H9 (cell line): ENCODE data around the gene YIPF2. TPM values are rescaled to one million over a fixed set of nuclear protein-coding genes. Genes with fewer than 3 reads are reported as not detected.

Source experiments
- DNase-seq: peaks from one replicate; pipeline ENCODE4 v3.0.0-alpha.2; 2017
- H2AFZ ChIP-seq: one replicate; pipeline ENCODE4 v1.6.1; 2013; ENCODE audit warnings: mild to moderate bottlenecking, low read length, control low read depth, moderate library complexity
- H2AK5ac ChIP-seq: 2 replicates; pipeline ENCODE4 v1.6.1; 2013; ENCODE audit warnings: low read length, control low read depth, mixed read lengths; ENCODE audit not compliant: insufficient read length
- H2BK120ac ChIP-seq: one replicate; pipeline ENCODE4 v1.6.1; 2013; ENCODE audit warnings: low read depth, mild to moderate bottlenecking, low read length, control low read depth, inconsistent platforms; ENCODE audit not compliant: poor library complexity, severe bottlenecking
- H2BK12ac ChIP-seq: 2 replicates; pipeline ENCODE4 v1.6.1; 2013; ENCODE audit warnings: low read length, control low read depth, mixed read lengths, low read depth; ENCODE audit not compliant: insufficient read length
- H2BK15ac ChIP-seq: 2 replicates; pipeline ENCODE4 v1.6.1; 2013; ENCODE audit warnings: low read depth, low read length, control low read depth
- H2BK20ac ChIP-seq: one replicate; pipeline ENCODE4 v1.6.1; 2013; ENCODE audit warnings: low read depth, mild to moderate bottlenecking, low read length, control low read depth, inconsistent platforms; ENCODE audit not compliant: poor library complexity, severe bottlenecking
- H2BK5ac ChIP-seq: 2 replicates; pipeline ENCODE4 v1.6.1; 2013; ENCODE audit warnings: low read length, control low read depth, mixed read lengths; ENCODE audit not compliant: insufficient read length
- H3K14ac ChIP-seq: 2 replicates; pipeline ENCODE4 v1.6.1; 2013; ENCODE audit warnings: low read length, control low read depth; ENCODE audit not compliant: insufficient read depth
- H3K18ac ChIP-seq: 2 replicates; pipeline ENCODE4 v1.6.1; 2013; ENCODE audit warnings: low read depth, mild to moderate bottlenecking, mixed read lengths, low read length, control low read depth; ENCODE audit not compliant: insufficient read length
- H3K23ac ChIP-seq: 2 replicates; pipeline ENCODE4 v1.6.1; 2013; ENCODE audit warnings: low read length, control low read depth, mixed read lengths, low read depth; ENCODE audit not compliant: insufficient read length
- H3K23me2 ChIP-seq: 2 replicates; pipeline ENCODE4 v1.6.1; 2013; ENCODE audit warnings: low read depth, mild to moderate bottlenecking, mixed read lengths, low read length, control low read depth; ENCODE audit not compliant: insufficient read length, poor library complexity, severe bottlenecking
- H3K27ac ChIP-seq: 2 replicates; pipeline ENCODE4 v1.5.1; 2013; ENCODE audit warnings: low read length, control low read depth, mixed read lengths, low read depth; ENCODE audit not compliant: insufficient read length
- H3K27me3 ChIP-seq: 2 replicates; pipeline ENCODE4 v1.6.1; 2013; ENCODE audit warnings: low read length, control low read depth, inconsistent platforms; ENCODE audit not compliant: insufficient read depth
- H3K4ac ChIP-seq: 2 replicates; pipeline ENCODE4 v1.6.1; 2013; ENCODE audit warnings: low read depth, mild to moderate bottlenecking, control low read depth, inconsistent platforms, low read length, moderate library complexity
- H3K4me1 ChIP-seq: 2 replicates; pipeline ENCODE4 v1.6.1; 2013; ENCODE audit warnings: low read length, control low read depth, inconsistent platforms; ENCODE audit not compliant: insufficient read depth
- H3K4me2 ChIP-seq: 2 replicates; pipeline ENCODE4 v1.6.1; 2013; ENCODE audit warnings: low read length, control low read depth, mixed read lengths; ENCODE audit not compliant: insufficient read length, insufficient read depth
- H3K56ac ChIP-seq: 2 replicates; pipeline ENCODE4 v1.6.1; 2013; ENCODE audit warnings: low read depth, mild to moderate bottlenecking, mixed read lengths, low read length, control low read depth; ENCODE audit not compliant: insufficient read length
- H3K79me1 ChIP-seq: 2 replicates; pipeline ENCODE4 v1.6.1; 2013; ENCODE audit warnings: low read depth, mild to moderate bottlenecking, moderate library complexity, low read length, control low read depth, inconsistent platforms; ENCODE audit not compliant: insufficient read depth, poor library complexity, severe bottlenecking
- H3K79me2 ChIP-seq: 2 replicates; pipeline ENCODE4 v1.6.1; 2013; ENCODE audit warnings: low read length, control low read depth, inconsistent platforms; ENCODE audit not compliant: insufficient read depth
- H3K9ac ChIP-seq: 2 replicates; pipeline ENCODE4 v1.6.1; 2013; ENCODE audit warnings: low read length, control low read depth, mixed read lengths; ENCODE audit not compliant: insufficient read length; ENCODE audit errors: extremely low read depth
- H3K9me3 ChIP-seq: one replicate; pipeline ENCODE4 v1.6.1; 2013; ENCODE audit warnings: low read depth, low read length, inconsistent platforms; ENCODE audit not compliant: control insufficient read depth
- H3T11ph ChIP-seq: one replicate; pipeline ENCODE4 v1.6.1; 2013; ENCODE audit warnings: mild to moderate bottlenecking, low read length, control low read depth, inconsistent platforms
- H4K20me1 ChIP-seq: one replicate; pipeline ENCODE4 v1.6.1; 2013; ENCODE audit not compliant: control insufficient read depth, insufficient read length, insufficient read depth
- H4K5ac ChIP-seq: 2 replicates; pipeline ENCODE4 v1.6.1; 2013; ENCODE audit warnings: low read depth, mild to moderate bottlenecking, mixed read lengths, low read length, control low read depth; ENCODE audit not compliant: insufficient read length
- H4K8ac ChIP-seq: replicated peaks from 2 replicates; pipeline ENCODE4 v1.6.1; 2013; ENCODE audit warnings: low read length, control low read depth, mixed read lengths, low read depth; ENCODE audit not compliant: insufficient read length
- H4K91ac ChIP-seq: 2 replicates; pipeline ENCODE4 v1.6.1; 2013; ENCODE audit warnings: low read depth, mild to moderate bottlenecking, moderate library complexity, mixed read lengths, low read length, control low read depth; ENCODE audit not compliant: insufficient read length
- H3K27ac Mint-ChIP-seq, 3 experiments: 2 replicates in 2 of 3; 3 replicates in 1 of 3; pipeline ENCODE4 v1.8.0; 2020 to 2021; ENCODE audit warnings: mixed read lengths in 3 of 3, mild to moderate bottlenecking in 1 of 3, moderate library complexity in 1 of 3
- H3K27me3 Mint-ChIP-seq: 2 replicates; pipeline ENCODE4 v1.8.0; 2021; ENCODE audit warnings: low read depth, mild to moderate bottlenecking, moderate library complexity, mixed read lengths
- H3K36me3 Mint-ChIP-seq, 3 experiments: 2 replicates in 2 of 3; 3 replicates in 1 of 3; pipeline ENCODE4 v1.8.0; 2020 to 2021; ENCODE audit warnings: low read depth in 3 of 3, mixed read lengths in 3 of 3; ENCODE audit not compliant: insufficient read depth in 1 of 3
- H3K4me1 Mint-ChIP-seq, 2 experiments: 2 replicates each; pipeline ENCODE4 v1.8.0; 2020; ENCODE audit warnings: mixed read lengths in 2 of 2
- H3K4me3 Mint-ChIP-seq, 2 experiments: 2 replicates in 1 of 2; 3 replicates in 1 of 2; pipeline ENCODE4 v1.8.0; 2020 to 2021; ENCODE audit warnings: mild to moderate bottlenecking in 2 of 2, mixed read lengths in 2 of 2, moderate library complexity in 1 of 2
- H3K9me3 Mint-ChIP-seq, 2 experiments: 2 replicates in 1 of 2; 3 replicates in 1 of 2; pipeline ENCODE4 v1.8.0; 2020; ENCODE audit warnings: mild to moderate bottlenecking in 2 of 2, mixed read lengths in 2 of 2, moderate library complexity in 1 of 2
- CTCF ChIP-seq: fragments of 200-600 bp; sonication (generic); conservative IDR thresholded peaks from 3 replicates; pipeline ENCODE4 v1.8.0; 2021; ENCODE audit warnings: antibody characterized with exemption, mild to moderate bottlenecking
- WGBS: extraction: QIAGEN DNeasy Blood & Tissue Kit; methylation state at CpG from one replicate; pipeline ENCODE4 v1.1.7; 2013; ENCODE audit warnings: missing lambda C conversion rate, low lambda C conversion rate, mixed read lengths; ENCODE audit not compliant: insufficient read length; ENCODE audit errors: extremely low coverage; 5-methylcytosine and 5-hydroxymethylcytosine counted together
- total RNA-seq: library from RNA; stranded (reverse); gene quantifications from 2 replicates; pipeline ENCODE4 v1.2.1, GENCODE V29; 2021

YIPF2 gene
- total RNA-seq, 1 experiment from 2014 or later = 58.2 TPM

- TF ChIP-seq CTCF = no peak
- peak overlapping the region in 2 of 3 experiments; percentile 51 to 68; a peak in 2 of 7 replicates for H3K27ac Mint-ChIP-seq
- no CpG with 5 or more reads among the region's 31 CpGs for WGBS
Observed at GRCh38 chr19:10911579-10912363, 16.7 kb downstream of the YIPF2 start.

More at GRCh38 chr19:10911579-10912363, 16.7 kb downstream of the YIPF2 start:
- Histone ChIP-seq H3K79me1 (no peaks in the 10 kb centered on the region), H2BK5ac (no peak overlapping the region), H3K9me3 (no peaks in the 10 kb centered on the region), H3K79me2 (no peaks in the 10 kb centered on the region), H3K56ac (no peak overlapping the region), H3K23me2 (no peaks in the 10 kb centered on the region), H3K14ac (no peak overlapping the region), H2BK120ac (no peak overlapping the region), H3K4me2 (no peak overlapping the region), H4K91ac (no peak overlapping the region), H3K4me1 (no peaks in the 10 kb centered on the region), H3K27me3 (no peaks in the 10 kb centered on the region), H4K20me1 (no peaks in the 10 kb centered on the region), H2BK20ac (no peak overlapping the region), H2BK12ac (no peak overlapping the region), H3T11ph (no peak overlapping the region), H2BK15ac (no peak overlapping the region), H2AFZ (no peak overlapping the region), H3K18ac (no peak overlapping the region), H4K8ac (no peak overlapping the region), H3K23ac (no peak overlapping the region), H4K5ac (no peak overlapping the region), H3K27ac (no peak overlapping the region), H2AK5ac (no peak overlapping the region), H3K4ac (no peak overlapping the region), H3K9ac (no peak overlapping the region)
- Mint-ChIP-seq H3K27me3 (no peaks in the 10 kb centered on the region), H3K4me1 (no peaks in the 10 kb centered on the region), H3K9me3 (no peaks in the 10 kb centered on the region), H3K4me3 (no peak overlapping the region), H3K36me3 (peaks cover 19 to 71% (median 59%) of the 10 kb centered on the region in 3 experiments; a peak in 6 of 7 replicates)
- peak; percentile 19 for DNase-seq
